Calu3 (cell line): ENCODE results near the gene CKAP5. TPM values are rescaled to one million over a fixed set of nuclear protein-coding genes. Genes with fewer than 3 reads are reported as not detected.
"Not testable (repeated sequence)": the region's sequence is repeated elsewhere in the genome, so short reads cannot be mapped to it uniquely, and the experiment has no call there.

Experiments used
- BruUV-seq: library from RNA; stranded (reverse); fragments of 400-500 nt; replicated peaks from 2 replicates; lab custom pipeline; 2021; lab: Mats Ljungman, UMichigan
- CTCF ChIA-PET: fragments of 300-600 bp; sonication (Branson Sonifier 250); formaldehyde crosslinking; loops from one replicate; lab custom pipeline; 2022; ENCODE audit warnings: antibody characterized with exemption; lab: Charles Lee
- DNase-seq: peaks from one replicate; pipeline ENCODE4 v3.0.0; 2022
- H3K27ac Mint-ChIP-seq: one replicate; pipeline ENCODE4 v1.8.0; 2022; ENCODE audit warnings: mixed read lengths; ENCODE audit not compliant: unreplicated experiment
- H3K27me3 Mint-ChIP-seq: one replicate; pipeline ENCODE4 v1.8.0; 2022; ENCODE audit warnings: mixed read lengths; ENCODE audit not compliant: unreplicated experiment
- H3K36me3 Mint-ChIP-seq: one replicate; pipeline ENCODE4 v1.8.0; 2022; ENCODE audit warnings: mild to moderate bottlenecking, moderate library complexity, mixed read lengths; ENCODE audit not compliant: insufficient read depth, unreplicated experiment
- H3K4me1 Mint-ChIP-seq: one replicate; pipeline ENCODE4 v1.8.0; 2022; ENCODE audit warnings: mild to moderate bottlenecking, low read depth, mixed read lengths; ENCODE audit not compliant: unreplicated experiment
- H3K4me3 Mint-ChIP-seq: one replicate; pipeline ENCODE4 v1.8.0; 2022; ENCODE audit warnings: mild to moderate bottlenecking, low read depth, moderate library complexity, mixed read lengths; ENCODE audit not compliant: unreplicated experiment
- H3K9me3 Mint-ChIP-seq: one replicate; pipeline ENCODE4 v1.8.0; 2022; ENCODE audit warnings: low read depth, mixed read lengths; ENCODE audit not compliant: unreplicated experiment
- CTCF ChIP-seq: fragments of 200-600 bp; IDR thresholded peaks from one replicate; pipeline ENCODE4 v1.8.0; 2022; ENCODE audit warnings: antibody characterized with exemption; ENCODE audit not compliant: unreplicated experiment
- intact Hi-C: fragments of 100-400 bp; cut with micrococcal nuclease; formaldehyde crosslinking; loops from one replicate; pipeline ENCODE4 v1.10.0; 2022; ENCODE audit not compliant: unreplicated experiment
- total RNA-seq: library from RNA; stranded (reverse); gene quantifications from 2 replicates; pipeline ENCODE4 v1.2.3, GENCODE V29; 2022

CKAP5 gene
- total RNA-seq, 1 experiment from 2014 or later: 140 TPM

GRCh38 chr11:46826310-46827044 lies 19.6 kb downstream of the CKAP5 start:
- CTCF ChIA-PET: interaction anchor here (0.6 to 1.3 kb wide), 4 partner anchors 18 to 327 kb away, joined by 3 to 7 read pairs (median 4); no protein-coding TSS in a partner anchor
- Mint-ChIP-seq H3K27me3 (no peaks in the 10 kb centered on the region), H3K9me3 (no peaks in the 10 kb centered on the region), H3K36me3 (peaks cover 16% of the 10 kb centered on the region), H3K4me1 (peaks cover 33% of the 10 kb centered on the region), H3K27ac (no peak overlapping the region), H3K4me3 (peak overlapping the region; percentile 87)
- no TSS peak for BruUV-seq
- intact Hi-C loops: no loop called here
- TF ChIP-seq CTCF: no peak
- peak; percentile 84 for DNase-seq

- H3K9me3 Mint-ChIP-seq: no peaks in the 10 kb centered on the region
- H3K36me3 Mint-ChIP-seq: peaks cover 22% of the 10 kb centered on the region
- H3K27me3 Mint-ChIP-seq: no peaks in the 10 kb centered on the region
- BruUV-seq: no TSS peak
- H3K4me3 Mint-ChIP-seq: no peak overlapping the region
- CTCF ChIA-PET: interaction anchor here (0.6 kb wide), 1 partner anchor 109 kb away, joined by 3 read pairs; no protein-coding TSS in a partner anchor
- no peak for TF ChIP-seq CTCF
- intact Hi-C loops: no loop called here
- no peaks in the 10 kb centered on the region for H3K4me1 Mint-ChIP-seq
- DNase-seq: no peak
- peak overlapping the region; percentile 16 for H3K27ac Mint-ChIP-seq
Measured at GRCh38 chr11:46808799-46809431, 37.2 kb downstream of the CKAP5 start.

- Mint-ChIP-seq H3K27ac (no peak overlapping the region), H3K36me3 (peaks cover 22% of the 10 kb centered on the region), H3K4me3 (no peak overlapping the region), H3K27me3 (no peaks in the 10 kb centered on the region), H3K4me1 (no peaks in the 10 kb centered on the region), H3K9me3 (no peaks in the 10 kb centered on the region)
- CTCF ChIA-PET: interaction anchor here (0.8 kb wide), 1 partner anchor 12 kb away, joined by 4 read pairs; no protein-coding TSS in a partner anchor
- TF ChIP-seq CTCF: no peak
- DNase-seq: no peak
- no TSS peak for BruUV-seq
- intact Hi-C loops: no loop called here
Measured at GRCh38 chr11:46801694-46802470, 44.2 kb downstream of the CKAP5 start.

GRCh38 chr11:46800177-46800576 lies 45.9 kb downstream of the CKAP5 start:
- Mint-ChIP-seq H3K4me3 (no peak overlapping the region), H3K9me3 (no peaks in the 10 kb centered on the region), H3K36me3 (peaks cover 24% of the 10 kb centered on the region), H3K27ac (no peak overlapping the region), H3K4me1 (no peaks in the 10 kb centered on the region), H3K27me3 (no peaks in the 10 kb centered on the region)
- no peak for DNase-seq
- no TSS peak for BruUV-seq
- intact Hi-C loops: no loop called here
- CTCF ChIA-PET: no interaction called here
- no peak for TF ChIP-seq CTCF

GRCh38 chr11:46799725-46800124 lies 46.4 kb downstream of the CKAP5 start:
- DNase-seq, H3K9me3 Mint-ChIP-seq, H3K4me1 Mint-ChIP-seq, H3K27me3 Mint-ChIP-seq, CTCF ChIA-PET, intact Hi-C loops, H3K27ac Mint-ChIP-seq, H3K4me3 Mint-ChIP-seq, BruUV-seq: not testable (repeated sequence)
- H3K36me3 Mint-ChIP-seq: peaks cover 28% of the 10 kb centered on the region
